Fibroblast of skin of right quadriceps (primary cell): ENCODE measurements around the gene OR52N2.
A peak's percentile ranks its signal among the peaks of the same experiment; 100 is the strongest.

Source experiments
- DNase-seq: peaks from one replicate; pipeline ENCODE4 v3.0.0-alpha.2; 2013

OR52N2 gene

GRCh38 chr11:5808500-5809121 is at the start of gene OR52N2:
TSS of gene OR52N2 (plus strand) at chr11:5808924. CDS start at chr11:5820336, 11,412 bp downstream.
- DNase-seq, result peak; percentile 62

DNA sequence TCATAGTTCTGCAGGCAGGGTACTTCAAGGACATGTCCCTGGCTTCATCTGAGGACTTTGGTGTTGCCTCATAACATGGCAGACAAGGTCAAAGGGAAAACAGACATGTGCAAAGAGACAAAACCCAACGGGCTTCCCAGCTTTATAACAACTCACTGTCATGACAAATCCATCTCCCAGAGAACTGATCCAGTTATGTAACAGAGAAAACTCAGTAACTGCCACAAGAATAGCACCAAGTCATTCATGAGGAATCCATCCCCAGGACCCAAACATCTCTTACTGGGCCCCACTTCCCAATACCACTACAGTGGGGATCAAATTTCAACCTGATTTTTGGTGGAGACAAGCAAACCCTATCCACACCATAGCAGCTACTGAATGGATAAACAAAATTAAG is 41.7 kb upstream of the OR52N2 start:
- DNase-seq, result no peak

DNA sequence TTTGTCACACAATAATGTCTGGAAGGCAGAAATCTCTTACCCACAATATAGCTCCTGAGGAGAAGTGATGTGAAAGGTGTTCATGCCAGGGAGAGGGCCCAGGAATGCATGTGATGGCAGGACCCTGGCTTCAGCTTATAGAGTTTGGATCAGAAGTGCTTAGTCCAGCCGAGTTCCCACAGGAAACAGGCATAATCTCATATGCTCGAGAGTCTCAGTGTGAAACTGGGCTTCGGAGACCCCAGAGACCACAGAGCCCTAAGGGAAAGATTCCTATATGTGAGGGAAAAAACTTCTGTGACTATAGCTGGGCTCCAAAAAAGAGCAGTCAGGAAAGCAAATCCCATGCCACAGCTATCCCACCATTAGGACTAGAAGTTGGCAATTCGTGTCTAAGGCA is 25.5 kb upstream of the OR52N2 start, which contains the start of gene OR52N5:
OR52N5 (minus strand) TSS at position 101 of the 400 bp plus-strand sequence. CDS start 4,721 bp downstream, outside the sequence.
- no peak for DNase-seq

GRCh38 chr11:5791165-5791564 is 17.6 kb upstream of the OR52N2 start, which contains the start of gene OR52N1:
TSS of gene OR52N1 (minus strand) at chr11:5791265. CDS start at chr11:5788816, 2,449 bp downstream.
- DNase-seq, result no peak

GRCh38 chr11:5796541-5796940 is 12.2 kb upstream of the OR52N2 start:
- DNase-seq, result no peak

- no peak for DNase-seq
Observed at GRCh38 chr11:5803982-5804381, 4.7 kb upstream of the OR52N2 start.

DNA sequence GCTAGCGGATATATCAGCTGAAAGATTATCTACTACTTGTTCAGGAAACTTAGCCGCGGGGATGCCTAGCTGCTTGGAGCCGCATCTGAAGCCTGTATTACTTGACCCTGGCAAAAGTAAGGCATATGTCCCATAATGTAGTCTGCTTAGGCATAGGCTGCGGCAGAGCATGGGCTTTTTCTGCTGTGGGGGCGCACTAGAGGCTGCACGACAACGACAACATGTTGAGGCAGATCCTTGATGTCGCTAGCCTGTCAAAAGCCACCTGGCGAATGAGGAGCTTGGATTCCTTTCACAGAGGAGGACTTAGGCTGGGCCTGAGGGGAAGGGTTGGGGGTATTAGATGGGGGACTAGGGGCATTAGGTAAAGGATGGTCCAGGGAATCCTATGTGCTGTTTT is 1.1 kb upstream of the OR52N2 start:
- no peak for DNase-seq

DNA sequence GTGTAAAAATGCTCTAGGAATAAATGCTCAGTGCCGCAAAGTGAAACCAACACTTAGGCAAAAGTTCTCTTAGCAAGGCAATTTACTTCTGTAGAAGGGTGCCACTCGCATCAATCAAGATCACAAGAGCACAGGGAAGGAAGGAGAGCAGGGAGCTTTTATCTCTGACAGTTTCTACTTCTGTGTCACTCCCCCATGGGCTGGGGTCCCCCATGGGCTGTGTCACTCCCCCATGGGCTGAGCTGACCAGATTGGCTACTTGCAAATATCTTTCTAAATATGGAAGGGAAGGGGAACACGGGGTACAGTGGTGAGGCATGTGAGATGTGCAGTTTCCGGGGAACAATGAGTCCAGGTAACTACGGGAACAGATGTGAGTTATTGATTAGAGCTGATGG is 397 bp downstream of the OR52N2 start:
- DNase-seq, result peak; percentile 0

DNA sequence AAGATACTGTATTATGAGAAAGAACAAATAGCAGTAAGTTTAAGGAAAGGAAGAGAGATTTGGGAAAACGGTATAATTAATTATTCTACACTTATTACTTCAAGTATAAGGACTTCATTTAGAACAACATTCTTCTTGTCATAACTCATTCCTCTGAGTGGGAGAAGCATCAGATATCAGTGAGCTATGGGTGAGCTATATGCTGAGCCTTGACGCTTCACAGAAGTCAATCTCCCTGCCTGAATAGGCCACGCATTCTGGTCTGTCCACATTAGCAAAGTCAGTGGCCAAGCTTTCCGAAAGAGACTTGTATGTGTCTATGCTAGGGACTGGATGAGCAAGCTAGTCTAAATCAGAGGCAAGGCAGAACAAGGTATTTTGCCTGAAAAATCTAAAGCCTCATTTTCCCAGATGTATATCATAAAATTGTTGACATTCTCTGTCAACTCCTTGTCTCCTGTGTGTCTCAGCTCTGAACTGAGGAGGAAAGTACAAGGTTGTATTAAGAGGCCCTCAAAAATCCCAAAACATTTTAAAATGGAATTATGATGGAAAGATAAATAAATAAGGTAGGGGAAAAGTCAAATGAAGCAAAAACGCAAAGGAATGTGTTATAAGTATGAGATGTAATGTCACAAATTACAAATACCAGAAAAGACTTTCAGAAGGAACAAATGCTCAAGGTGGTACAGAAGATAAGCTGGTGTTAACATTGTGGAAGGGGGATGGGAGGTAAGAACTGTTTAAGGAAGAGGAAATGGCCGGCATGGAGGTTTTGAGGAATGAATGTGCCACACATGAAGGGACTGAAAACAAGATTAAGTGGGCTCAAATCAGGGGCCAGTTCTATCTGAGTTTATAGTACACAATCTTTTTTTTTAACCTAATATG is 1.4 kb downstream of the OR52N2 start:
- no peak for DNase-seq

DNA sequence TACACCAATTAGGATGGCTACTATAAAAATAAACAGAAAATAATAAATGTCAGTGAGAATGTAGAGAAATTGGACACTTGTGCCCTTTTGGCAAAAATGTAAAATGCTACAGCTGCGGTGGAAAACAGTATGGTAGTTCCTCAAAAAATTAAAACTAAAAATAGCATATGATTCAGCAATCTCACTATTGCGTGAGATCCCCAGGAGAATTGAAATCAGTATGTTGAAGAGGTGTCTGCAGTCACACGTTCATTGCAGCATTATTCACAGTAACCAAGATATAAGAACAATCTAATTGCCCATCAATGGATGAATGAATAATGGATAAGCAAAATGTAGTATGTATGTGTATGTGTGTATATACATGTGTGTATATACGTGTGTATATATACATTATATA is 6.8 kb downstream of the OR52N2 start:
- DNase-seq, result no peak

- DNase-seq, result no peak
Observed at GRCh38 chr11:5818245-5818886, 9.6 kb downstream of the OR52N2 start.

DNA sequence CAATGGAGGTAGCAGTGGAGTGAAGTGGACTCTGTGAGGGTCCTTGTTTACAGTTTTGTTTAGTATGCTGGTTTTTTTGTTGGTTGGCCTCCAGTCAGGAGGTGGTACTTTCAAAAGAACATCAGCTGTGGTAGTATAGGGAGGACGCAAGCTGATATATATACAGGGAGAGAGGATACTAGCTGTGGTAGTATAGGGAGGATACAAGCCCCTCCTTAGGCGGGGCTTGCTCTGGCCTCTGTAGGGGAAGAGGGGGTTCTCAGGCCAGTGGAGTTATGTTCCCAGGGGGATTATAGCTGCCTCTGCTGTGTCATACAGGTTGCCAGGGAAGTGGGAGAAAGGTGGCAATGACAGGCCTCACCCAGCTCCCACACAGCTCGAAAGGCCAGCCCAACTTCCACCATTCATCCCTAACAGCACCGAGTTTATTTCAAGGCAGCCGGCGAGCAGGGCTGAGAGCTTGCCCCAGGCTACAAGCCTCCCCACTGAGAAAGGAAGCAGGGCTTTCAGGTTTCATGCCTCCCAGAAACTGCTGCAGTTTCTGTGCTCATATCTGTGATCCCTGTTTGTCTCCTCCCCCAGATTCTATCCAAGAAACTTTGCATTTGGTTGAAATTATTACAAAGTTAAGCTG is 22.6 kb downstream of the OR52N2 start:
- DNase-seq, result no peak

- DNase-seq, result no peak
Observed at GRCh38 chr11:5833446-5833845, 24.7 kb downstream of the OR52N2 start.

DNA sequence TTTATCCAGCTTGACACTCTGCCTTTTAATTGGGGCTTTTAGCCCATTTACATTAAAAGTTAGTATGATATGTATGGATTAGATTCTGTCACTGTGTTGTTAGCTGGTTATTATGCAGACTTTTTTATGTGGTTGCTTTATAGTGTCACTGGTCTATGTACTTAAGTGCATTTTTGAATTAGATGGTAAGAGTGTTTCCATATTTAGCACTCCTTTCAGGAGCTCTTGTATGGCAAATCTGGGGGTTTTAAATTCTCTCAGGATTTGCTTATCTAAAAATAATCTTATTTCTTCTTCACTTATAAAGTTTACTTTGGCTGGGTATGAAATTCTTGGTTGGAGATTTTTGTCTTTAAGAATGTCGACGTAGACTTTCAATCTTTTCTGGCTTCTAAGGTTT is 29.0 kb downstream of the OR52N2 start:
- DNase-seq, result no peak

DNA sequence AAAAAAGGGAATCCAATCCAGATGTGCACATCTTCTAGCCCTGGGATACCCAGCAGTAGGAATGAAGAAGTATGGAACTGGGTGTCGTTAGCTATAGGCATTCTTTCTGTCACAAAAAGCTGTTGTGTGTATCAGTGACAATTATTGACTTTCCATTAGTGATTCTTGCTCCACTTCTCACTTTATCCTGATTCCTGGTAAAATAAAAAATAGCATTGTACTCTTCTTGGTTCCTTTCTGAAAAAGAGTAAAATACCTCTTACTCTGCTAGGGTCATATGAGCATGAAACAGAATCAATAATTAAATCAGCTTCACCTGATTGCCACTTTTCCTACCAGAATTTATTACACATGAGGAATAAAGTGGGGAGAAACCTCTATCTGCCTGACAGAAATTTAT is 33.1 kb downstream of the OR52N2 start, which contains the start of gene OR52E6:
OR52E6 (minus strand) TSS at position 101 of the 400 bp plus-strand sequence; CDS start at position 101, 0 bp downstream.
- no peak for DNase-seq

GRCh38 chr11:5846701-5847100 is 38.0 kb downstream of the OR52N2 start:
- no peak for DNase-seq

DNA sequence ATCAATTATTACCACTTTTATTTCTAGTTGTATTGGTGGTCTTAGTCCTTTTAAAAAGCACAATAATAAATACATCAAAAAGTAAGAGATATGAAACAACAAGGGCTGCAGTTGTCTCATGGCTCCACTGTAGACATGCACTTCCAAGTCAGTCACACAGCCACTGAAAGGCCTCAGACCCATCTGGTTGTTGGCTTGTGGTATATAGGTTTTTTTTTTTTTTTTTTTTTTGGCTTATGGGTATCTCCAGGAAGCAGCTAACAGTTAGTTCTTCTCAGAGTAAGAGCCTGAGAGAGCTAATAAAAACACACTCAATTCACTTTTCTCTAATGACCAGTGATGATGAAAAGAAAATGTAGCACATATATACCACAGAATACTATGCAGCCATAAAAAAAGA is 39.0 kb downstream of the OR52N2 start:
- DNase-seq, result no peak

- no peak for DNase-seq
Observed at GRCh38 chr11:5851002-5851401, 42.3 kb downstream of the OR52N2 start.

GRCh38 chr11:5857590-5857989 is 48.9 kb downstream of the OR52N2 start, which contains the start of gene OR52E8:
TSS of gene OR52E8 (minus strand) at chr11:5857690. CDS start at chr11:5857690, 0 bp downstream.
- DNase-seq, result no peak

- no peak for DNase-seq
Observed at GRCh38 chr11:5865826-5866225, 57.1 kb downstream of the OR52N2 start.
